HG03469 (cell line): ENCODE data around the gene ANAPC16.
"Not testable (repeated sequence)": the region's sequence is repeated elsewhere in the genome, so short reads cannot be mapped to it uniquely, and the experiment has no call there.

Experiments
- ATAC-seq: cut with Tn5 transposase; IDR thresholded peaks from one replicate; pipeline ENCODE4 v1.9.1; 2021; ENCODE audit warnings: mild to moderate bottlenecking, moderate library complexity, moderate number of reproducible peaks; ENCODE audit not compliant: unreplicated experiment

Gene ANAPC16

GRCh38 chr10:72277340-72277995, 61.7 kb downstream of the ANAPC16 start:
- no peak for ATAC-seq

GRCh38 chr10:72277996-72278667, 62.3 kb downstream of the ANAPC16 start:
- no peak for ATAC-seq

DNA sequence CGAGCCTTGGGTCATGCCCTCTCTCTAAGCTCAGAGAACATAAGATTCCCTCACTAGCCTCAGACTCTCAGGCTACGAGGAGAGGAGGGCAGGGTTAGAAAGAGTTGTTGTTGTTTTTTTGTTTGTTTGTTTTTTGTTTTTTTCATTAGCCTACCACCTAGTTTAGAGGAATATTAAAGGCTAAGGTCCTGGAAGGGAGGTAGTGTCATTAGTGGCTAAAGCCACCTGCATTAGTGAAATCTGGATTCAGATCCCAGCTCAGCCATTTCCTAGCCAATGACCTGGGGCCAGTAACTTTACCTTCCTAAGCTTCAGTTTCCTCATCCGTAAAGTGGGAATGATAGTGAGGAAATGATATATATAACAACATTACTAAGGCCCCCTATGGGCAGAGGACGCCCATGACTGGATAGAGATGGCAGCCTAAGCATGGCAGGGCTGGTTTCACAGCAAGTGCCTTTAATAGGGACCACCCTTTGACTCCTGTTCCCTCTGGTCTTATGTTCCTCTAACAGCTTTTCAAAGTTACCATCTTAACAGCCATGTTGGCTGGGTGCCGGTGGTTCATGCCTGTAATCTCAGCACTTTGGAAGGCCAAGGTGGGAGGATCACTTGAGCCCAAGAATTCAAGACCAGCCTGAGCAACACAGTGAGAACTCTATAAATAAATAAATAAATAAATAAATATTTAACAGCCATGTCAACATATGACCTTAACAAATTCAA, 63.0 kb downstream of the ANAPC16 start:
- no peak for ATAC-seq

DNA sequence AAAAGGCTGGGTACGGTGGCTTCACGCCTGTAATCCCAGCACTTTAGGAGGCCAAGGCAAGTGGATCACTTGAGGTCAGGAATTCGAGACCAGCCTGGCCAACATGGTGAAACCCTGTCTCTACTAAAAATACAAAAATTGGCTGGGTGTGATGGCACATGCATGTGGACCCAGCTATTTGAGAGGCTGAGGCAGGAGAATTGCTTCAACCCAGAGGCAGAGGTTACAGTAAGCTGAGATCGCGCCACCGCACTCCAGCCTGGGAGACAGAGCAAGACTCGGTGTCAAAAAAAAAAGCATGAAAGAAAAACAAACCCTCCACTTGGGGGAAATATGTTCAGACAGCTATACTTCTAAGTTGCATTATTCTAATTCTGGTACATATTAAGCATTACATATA, 63.8 kb downstream of the ANAPC16 start:
- not testable (repeated sequence) for ATAC-seq

DNA sequence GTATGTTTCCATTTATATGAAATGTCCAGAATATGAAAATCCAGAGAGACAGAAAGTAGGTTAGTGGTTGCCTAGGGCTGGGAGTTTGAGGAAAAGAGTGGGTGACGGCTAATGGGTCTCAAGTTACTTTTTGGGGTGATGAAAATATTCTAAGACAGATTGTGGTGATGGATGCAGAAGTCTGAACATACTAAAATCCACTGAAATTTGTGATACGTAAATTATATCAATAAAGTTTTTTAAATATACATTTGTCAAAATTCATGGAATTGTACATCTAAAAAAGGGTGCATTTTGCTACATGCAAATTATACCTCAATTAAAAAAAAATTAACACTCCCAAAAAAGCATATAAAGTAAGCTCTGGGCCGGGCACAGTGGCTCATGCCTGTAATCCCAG, 67.3 kb downstream of the ANAPC16 start:
- ATAC-seq = no peak
